ENCODE measurements around the gene NOP9.

DNA sequence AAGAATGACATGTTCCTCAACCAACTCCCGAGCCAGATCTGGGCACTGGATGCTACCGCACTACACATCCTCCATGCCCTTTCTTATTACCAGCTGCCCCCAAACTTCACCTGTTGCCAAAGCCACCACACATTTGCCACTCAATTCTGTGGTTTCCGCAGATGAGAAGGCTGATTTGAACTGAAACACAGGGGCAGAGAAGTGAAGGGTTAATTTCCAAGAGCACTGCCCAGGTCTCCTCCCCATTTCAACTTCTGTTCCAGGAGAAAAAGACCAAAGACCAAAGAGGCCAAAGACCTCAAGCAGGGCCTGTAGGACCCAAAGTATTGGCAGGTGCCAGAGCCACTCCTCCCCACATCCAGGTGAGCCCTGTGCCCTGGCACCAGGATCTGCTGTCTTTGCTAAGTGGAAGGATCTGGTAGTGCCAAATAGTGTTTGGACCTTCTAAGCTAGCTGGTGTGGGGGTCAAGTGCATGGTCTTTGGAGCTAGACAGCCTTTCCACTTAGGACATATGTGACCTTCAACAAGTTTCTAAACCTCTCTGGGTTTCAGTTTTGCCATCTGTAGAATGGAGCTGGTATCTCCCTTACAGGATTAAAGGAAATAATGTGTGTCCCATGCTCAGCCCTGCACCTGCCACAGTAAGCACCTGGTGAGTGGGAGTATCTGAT is 8.1 kb upstream of the NOP9 start:
- TF ChIP-seq, protein P1, sequence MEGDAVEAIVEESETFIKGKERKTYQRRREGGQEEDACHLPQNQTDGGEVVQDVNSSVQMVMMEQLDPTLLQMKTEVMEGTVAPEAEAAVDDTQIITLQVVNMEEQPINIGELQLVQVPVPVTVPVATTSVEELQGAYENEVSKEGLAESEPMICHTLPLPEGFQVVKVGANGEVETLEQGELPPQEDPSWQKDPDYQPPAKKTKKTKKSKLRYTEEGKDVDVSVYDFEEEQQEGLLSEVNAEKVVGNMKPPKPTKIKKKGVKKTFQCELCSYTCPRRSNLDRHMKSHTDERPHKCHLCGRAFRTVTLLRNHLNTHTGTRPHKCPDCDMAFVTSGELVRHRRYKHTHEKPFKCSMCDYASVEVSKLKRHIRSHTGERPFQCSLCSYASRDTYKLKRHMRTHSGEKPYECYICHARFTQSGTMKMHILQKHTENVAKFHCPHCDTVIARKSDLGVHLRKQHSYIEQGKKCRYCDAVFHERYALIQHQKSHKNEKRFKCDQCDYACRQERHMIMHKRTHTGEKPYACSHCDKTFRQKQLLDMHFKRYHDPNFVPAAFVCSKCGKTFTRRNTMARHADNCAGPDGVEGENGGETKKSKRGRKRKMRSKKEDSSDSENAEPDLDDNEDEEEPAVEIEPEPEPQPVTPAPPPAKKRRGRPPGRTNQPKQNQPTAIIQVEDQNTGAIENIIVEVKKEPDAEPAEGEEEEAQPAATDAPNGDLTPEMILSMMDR (IDR thresholded peaks at IDR 0.05; ENCODE audit: poor library complexity), result no peak
- no peak for TF ChIP-seq EZH2 (IDR thresholded peaks at IDR 0.05; ENCODE audit: borderline replicate concordance)

Measured in hepatocyte (in vitro differentiated cells).